HG03135 (cell line): ENCODE data around the gene FXYD3.
"Not testable (repeated sequence)": the region's sequence is repeated elsewhere in the genome, so short reads cannot be mapped to it uniquely, and the experiment has no call there.

Experiments used
- ATAC-seq: cut with Tn5 transposase; IDR thresholded peaks from one replicate; pipeline ENCODE4 v1.9.1; 2021; ENCODE audit warnings: mild to moderate bottlenecking, moderate library complexity; ENCODE audit not compliant: unreplicated experiment

Gene FXYD3

DNA sequence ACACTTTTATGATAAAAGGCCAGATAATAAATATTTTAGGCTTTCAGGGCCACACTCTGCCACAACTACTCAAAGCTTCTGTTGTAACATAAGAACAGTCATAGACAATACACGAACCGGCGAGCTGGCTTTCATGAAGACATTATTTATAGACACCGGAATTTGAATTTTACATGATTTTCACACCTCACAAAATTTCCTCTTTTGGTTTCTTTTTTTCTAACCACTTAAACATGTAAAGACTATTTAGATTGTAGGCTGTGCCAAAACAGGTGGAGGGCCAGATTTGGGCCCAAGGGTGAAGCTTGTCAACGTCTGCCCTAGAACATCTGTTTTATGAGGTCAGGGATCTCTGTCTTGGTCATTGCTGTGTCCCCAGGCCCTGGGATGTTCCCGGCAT, 29.7 kb upstream of the FXYD3 start:
- ATAC-seq: peak; percentile 58

- ATAC-seq: no peak
These were observed 29.2 kb upstream of the FXYD3 start for GRCh38 chr19:35086455-35086854.

- no peak for ATAC-seq
These were observed 28.2 kb upstream of the FXYD3 start for GRCh38 chr19:35087393-35087792.

DNA sequence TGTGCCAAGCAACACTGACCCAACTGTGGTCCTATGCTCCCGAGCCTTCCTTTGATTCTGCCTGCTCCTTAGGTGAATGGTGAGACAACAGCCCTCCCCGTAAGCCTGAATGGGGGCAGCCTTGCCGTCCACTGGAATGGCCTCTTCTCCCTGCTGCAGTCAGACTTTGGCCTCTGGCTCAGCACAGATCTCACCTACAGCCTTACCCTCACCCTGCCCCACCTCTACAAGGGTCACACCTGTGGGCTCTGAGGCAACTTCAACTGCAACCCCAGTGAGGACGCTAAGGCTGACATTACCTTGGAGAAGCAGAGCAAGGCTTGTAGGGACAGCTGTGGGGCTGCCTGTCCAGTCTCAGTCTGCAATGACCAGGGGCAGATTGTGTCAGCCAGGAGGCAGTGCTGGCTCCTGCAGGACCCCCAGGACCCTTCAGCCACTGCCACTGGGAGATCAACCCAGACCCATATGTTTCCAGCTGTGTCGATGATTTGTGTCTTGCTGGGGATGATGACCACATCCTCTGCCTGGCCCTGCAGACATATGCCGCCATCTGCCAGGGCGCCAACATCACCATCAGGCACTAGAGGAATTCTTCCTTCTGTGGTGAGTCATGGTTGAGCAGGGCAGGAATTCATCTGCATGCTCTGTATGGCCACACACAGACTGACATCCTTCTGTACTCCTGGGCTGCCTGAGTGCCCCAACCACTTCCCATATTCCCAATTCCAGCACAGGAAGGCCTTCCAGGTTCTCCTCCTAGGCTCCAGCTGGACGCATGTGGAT, 27.3 kb upstream of the FXYD3 start:
- ATAC-seq: no peak

- ATAC-seq: no peak
These were observed 26.1 kb upstream of the FXYD3 start for GRCh38 chr19:35089554-35089953.

DNA sequence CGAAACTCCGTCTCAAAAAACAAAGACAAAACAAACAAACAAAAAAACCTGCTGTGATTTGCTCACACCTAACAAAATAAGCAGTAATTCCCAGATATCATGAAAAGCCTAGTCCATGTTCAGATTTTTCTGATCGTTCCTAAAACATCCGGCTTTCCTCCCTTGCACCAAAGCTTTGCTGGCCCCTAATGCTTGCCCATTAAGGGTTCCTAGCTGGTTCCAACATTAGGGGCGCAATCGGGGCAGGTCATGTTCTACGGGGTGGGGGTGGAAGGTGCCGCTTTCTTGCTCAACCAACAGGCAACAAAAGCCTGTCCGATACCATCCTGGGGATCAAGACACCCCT, 25.5 kb upstream of the FXYD3 start:
- no peak for ATAC-seq

GRCh38 chr19:35090506-35091214, 25.0 kb upstream of the FXYD3 start:
- no peak for ATAC-seq

- ATAC-seq: no peak
These were observed 22.2 kb upstream of the FXYD3 start for GRCh38 chr19:35093430-35093829.

DNA sequence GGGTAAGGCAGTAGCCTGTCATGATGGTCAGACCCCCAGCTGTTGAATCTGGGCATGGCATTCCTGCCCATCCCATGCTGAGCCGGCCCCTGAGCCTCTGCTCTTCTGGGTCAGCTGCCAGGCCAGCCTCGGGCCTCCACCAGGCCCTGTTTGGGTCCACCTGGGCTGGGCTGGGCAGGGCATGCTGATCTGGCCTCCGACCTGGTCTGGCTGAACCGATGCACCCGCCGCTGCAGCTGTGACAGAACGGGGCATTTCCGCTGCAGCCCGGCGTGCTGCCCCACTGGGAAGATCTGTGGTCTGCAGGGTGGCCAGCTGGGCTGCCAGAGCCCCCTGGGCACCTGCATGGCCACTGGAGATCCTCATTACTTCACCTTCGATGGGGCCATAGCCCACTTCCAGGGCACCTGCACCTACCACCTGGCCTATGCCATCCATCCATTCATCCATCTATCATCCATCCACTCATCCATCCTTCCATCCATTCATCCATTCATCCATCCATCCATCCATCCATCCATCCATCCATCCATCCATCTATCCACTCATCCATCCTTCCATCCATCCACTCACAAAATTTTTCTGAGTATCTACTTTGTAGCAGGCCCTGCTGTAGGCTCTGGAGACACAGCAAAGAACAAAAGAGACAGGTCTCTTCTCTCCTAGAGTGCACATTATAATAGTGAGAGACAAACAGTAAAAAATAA, 21.5 kb upstream of the FXYD3 start:
- ATAC-seq: no peak

DNA sequence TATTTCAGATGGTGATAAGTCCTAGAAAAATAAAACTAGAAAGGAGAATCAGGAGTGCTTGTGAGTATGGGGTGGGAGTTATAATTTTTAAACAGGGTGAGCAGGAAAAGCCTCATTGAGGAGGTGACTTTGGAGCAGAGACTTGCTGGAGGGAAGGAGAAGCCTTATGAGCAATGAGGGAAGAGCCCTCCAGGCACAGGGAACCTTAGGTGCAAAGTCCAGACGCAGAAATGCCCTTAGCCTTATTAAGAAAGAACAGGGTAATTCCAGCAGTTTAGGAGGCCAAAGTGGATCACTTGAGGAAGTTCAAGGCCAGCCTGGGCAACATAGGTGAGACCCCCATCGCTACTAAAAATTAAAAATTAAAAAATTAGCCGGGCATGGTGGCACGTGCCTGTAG, 21.0 kb upstream of the FXYD3 start:
- ATAC-seq: no peak

DNA sequence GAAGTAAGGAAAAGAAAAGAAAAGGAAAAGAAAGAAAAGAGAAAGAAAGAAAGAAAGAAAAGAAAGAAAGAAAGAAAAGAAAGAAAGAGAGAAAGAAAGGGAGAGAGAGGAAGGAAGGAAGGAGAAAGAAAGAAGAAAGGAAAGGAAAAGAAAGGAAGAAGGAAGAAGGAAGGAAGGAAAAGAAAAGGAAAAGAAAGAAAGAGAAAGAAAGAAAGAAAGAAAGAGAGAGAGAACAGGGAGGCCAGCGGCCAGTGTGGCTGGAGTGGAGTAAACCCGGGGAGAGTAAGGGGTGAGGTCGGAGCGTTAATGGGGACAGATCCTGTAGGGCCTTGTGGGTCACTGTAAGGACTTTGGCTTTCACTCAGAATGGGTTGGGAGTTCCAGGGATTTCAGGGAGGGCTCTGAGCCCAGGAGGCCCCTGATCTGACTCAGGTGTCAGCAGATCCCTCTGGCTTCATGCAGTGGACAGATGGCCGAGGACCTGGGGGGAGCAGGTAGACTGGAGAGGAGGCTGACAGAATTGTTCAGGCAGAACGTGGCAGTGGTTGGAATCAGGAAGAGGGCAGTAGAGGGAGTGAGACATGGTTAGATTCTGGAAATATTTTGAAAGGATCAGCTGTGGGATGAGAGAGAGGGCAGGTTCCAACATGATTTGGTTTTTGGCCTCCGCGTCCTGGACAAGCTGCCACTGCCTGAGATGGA, 19.8 kb upstream of the FXYD3 start:
- no peak for ATAC-seq

DNA sequence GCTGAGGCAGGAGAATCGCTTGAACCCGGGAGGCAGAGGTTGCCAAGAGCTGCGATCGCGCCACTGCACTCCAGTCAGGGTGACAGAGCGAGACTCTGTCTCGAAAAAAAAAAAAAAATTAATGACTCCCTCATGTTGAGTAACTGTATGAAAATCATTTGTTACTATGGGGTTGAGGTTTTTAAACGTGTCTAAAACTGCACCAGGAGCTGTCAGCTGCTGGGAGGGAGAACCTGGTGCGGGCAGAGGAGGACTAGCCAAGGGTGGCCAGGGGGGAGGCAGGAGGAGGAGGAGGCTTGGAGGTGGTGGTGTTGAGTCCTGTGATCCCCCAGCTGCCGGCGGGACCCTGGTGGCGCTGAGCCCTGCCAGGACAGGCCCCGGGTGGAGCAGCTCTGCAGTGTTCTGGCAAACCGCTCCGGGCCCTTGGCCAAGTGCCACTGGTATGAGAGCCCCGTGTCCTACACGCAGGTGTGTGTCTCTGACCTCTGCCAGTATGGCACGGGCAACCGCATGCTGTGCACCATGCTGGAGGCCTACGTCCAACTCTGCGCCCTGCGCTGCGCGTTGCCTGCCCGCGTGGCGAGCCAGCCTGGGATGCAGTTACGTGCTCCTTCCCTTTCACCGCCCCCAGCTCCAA, 17.1 kb upstream of the FXYD3 start:
- ATAC-seq: no peak

DNA sequence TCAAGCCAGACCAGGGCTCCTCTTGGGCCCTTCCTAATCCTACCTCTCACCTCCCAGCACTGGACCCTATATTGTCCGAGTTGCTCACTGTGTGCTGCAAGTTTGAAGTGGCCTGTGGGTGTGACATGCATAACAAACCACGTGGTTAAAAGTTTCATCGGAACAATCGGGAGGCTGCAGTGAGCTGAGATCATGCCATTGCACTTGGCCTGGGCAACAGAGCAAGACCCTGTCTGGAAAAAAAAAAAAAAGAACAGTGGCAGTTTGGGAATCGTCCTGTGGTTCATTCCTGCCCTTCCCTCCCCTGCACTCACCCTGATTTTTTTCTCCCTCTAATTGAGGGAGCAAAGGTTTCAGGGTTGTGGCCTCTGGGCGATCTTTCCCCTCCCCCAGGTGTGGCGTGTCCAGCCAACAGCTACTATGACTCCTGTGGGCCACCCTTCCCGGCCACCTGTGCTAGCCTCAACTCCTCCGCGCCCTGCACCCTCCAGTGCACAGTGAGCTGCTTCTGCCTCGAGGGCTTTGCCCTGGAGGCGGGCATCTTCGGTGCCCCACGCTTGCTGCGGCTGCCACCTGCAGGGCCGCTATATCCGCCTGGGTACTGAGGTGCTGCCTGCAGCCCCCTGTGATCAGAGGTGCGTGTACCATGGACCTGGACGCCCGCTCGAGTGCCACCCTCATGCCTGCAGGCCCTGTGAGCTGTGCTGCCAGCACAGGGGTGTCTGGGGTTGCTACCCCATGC, 16.3 kb upstream of the FXYD3 start:
- no peak for ATAC-seq

GRCh38 chr19:35099897-35100275, 15.7 kb upstream of the FXYD3 start:
- no peak for ATAC-seq

DNA sequence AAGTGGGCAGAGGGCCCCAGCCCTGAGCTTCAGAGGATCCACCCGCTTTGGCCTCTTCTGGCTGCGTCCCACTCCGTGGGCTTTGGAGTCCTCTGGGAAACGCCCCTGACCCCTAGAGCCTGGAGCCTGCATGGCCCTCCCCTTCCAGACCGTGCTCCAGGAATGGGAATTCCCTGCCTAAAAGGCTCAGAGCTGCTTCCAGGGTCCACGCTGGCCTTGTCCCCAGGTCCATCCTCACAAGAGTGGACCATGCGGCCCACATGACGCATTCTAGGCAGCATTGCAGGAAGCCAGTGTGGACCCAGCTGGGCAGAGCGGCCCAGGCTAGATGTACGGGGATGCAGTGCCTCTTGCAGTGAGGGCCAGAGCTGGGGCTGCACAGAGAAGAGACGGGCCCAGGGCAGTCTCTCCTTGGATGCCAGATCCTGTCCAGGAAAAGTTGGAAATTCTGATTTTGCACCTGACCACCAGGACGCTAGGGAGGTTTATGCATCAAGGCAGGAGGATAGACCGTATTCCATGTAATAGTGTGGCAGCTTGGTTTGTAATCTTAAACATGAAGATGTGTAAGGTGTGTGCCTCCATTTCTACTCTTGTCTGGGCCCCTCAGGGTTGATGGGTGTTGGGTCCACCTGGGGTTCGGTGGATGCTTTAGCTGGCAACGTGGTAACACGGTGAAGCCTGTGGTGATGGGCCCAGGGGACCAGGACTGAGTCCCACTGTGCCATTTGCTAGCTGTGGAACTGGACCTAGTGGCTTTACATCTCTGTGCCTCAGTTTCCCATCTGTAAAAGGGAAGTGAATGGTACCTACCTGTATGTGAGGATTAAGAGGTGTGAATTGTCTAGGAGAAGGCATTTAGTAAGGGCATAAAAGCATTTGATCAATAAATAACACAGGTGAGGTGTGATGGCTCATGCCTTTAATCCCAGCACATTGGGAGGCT, 14.8 kb upstream of the FXYD3 start:
- no peak for ATAC-seq

DNA sequence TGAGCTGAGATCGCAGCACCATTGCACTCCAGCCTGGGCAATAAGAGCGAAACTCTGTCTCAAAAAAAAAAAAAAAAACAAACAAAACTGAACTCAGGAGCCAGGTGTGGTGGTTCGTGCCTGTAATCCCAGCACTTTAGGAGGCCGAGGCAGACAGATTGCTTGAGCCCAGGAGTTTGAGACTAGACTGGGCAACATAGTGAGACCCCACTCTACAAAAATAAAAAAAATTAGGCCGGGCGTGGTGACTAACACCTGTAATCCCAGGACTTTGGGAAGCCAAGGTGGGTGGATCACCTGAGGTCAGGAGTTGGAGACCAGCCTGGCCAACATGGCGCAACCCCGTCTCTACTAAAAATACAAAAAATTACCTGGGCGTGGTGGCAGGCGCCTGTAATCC, 13.7 kb upstream of the FXYD3 start:
- ATAC-seq: not testable (repeated sequence)

GRCh38 chr19:35103614-35104013, 12.0 kb upstream of the FXYD3 start:
- ATAC-seq: not testable (repeated sequence)

DNA sequence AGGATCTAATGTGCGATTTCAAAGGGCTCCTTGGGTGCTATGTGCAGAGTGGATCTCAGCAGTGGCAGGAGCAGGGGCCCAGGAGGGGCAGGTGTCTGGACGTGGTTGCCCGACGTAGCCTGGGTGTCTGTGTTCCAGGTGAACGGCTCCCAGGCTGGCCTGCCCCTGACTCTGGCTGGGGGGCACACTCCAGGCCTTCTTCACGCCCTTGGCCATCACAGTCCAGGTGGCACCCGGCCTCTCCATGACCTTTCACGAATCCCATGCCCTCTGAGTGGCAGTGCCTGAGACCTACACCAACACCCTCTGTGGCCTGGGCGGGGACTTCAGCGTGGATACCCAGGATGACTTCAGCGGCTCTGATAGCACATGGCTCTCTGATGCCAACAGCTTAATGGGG, 11.3 kb upstream of the FXYD3 start:
- ATAC-seq: no peak

DNA sequence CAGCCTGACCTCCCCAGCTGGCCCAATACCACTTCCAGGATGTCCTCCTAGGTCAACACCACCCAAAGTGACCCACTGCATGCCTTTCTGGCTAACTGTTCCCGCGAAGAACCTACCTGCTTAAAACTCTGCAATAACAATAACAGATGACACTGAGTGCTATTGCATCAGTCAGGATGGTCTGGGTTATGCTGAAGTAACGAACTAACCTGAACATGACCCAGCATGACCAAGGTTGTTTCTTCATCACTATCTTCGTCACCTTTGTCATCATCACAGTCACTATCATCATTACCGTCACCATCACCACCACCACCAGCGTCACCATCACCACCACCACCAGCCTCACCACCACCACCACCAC, 10.6 kb upstream of the FXYD3 start:
- no peak for ATAC-seq
